Spleen (tissue), 11 donors: Measurements from ENCODE around the gene ALDH4A1. TPM values are rescaled to one million over a fixed set of nuclear protein-coding genes. Genes with fewer than 3 reads are reported as not detected.

ENCODE experiments used
- DNase-seq: peaks from one replicate; pipeline ENCODE4 v3.0.0-alpha.2; 2020
- H3K27ac ChIP-seq, 8 donors: fragments of 200-600 bp; sonication (generic) in 7 of 8; 1 replicate in 4 of 8; 2 replicates in 4 of 8; pipeline versions ENCODE4 v1.5.0 to v1.8.0; 2016 to 2021; ENCODE audit warnings: inconsistent platforms in 4 of 8, mild to moderate bottlenecking in 4 of 8, moderate library complexity in 1 of 8
- H3K27me3 ChIP-seq, 7 donors: fragments of 200-600 bp; sonication (generic) in 6 of 7; replicated peaks in 1 of 7; 1 replicate in 4 of 7; 2 replicates in 3 of 7; pipeline versions ENCODE4 v1.5.0 to v1.8.0; 2016 to 2021; ENCODE audit warnings: inconsistent platforms in 3 of 7, mild to moderate bottlenecking in 1 of 7
- H3K36me3 ChIP-seq, 6 donors: fragments of 200-600 bp; sonication (generic) in 5 of 6; 1 replicate in 4 of 6; 2 replicates in 2 of 6; pipeline versions ENCODE4 v1.5.0 to v1.8.0; 2016 to 2021; ENCODE audit warnings: inconsistent platforms in 2 of 6
- H3K4me1 ChIP-seq, 6 donors: fragments of 200-600 bp; sonication (generic) in 5 of 6; 1 replicate in 3 of 6; 2 replicates in 3 of 6; pipeline versions ENCODE4 v1.5.0 to v1.8.0; 2016 to 2021; ENCODE audit warnings: inconsistent platforms in 3 of 6
- H3K4me3 ChIP-seq, 8 donors: fragments of 200-600 bp; sonication (generic) in 7 of 8; 1 replicate in 4 of 8; 2 replicates in 4 of 8; pipeline versions ENCODE4 v1.5.0 to v1.8.0; 2016 to 2021; ENCODE audit warnings: inconsistent platforms in 4 of 8, mild to moderate bottlenecking in 4 of 8, moderate library complexity in 2 of 8
- H3K9me3 ChIP-seq, 8 donors: fragments of 200-600 bp; sonication (generic) in 7 of 8; 1 replicate in 4 of 8; 2 replicates in 4 of 8; pipeline versions ENCODE4 v1.5.0 to v1.8.0; 2016 to 2021; ENCODE audit warnings: inconsistent platforms in 4 of 8
- CTCF ChIP-seq, 11 experiments: fragments of 200-600 bp in 7 of 11; fragments of 450-650 bp in 4 of 11; sonication (generic) in 4 of 11; IDR thresholded peaks in 8 of 11; conservative IDR thresholded peaks in 3 of 11; 1 replicate in 7 of 11; 2 replicates in 4 of 11; pipeline versions ENCODE4 v1.4.0 to v1.8.0; 2016 to 2021; ENCODE audit warnings: antibody characterized with exemption in 11 of 11, inconsistent platforms in 4 of 11, mild to moderate bottlenecking in 1 of 11
- POLR2A ChIP-seq, 3 donors: fragments of 450-650 bp; IDR thresholded peaks; one replicate each; pipeline ENCODE4 v1.5.1; 2017; ENCODE audit warnings: antibody characterized with exemption in 3 of 3, mild to moderate bottlenecking in 1 of 3
- POLR2AphosphoS5 ChIP-seq, 3 donors: sonication (generic); formaldehyde crosslinking; IDR thresholded peaks; one replicate each; pipeline ENCODE4 v1.5.1; 2017; ENCODE audit warnings: antibody characterized with exemption in 3 of 3
- WGBS, 5 donors: extraction: QIAGEN DNeasy Blood & Tissue Kit in 3 of 5; methylation state at CpG; one replicate each; pipeline versions ENCODE4 v1.1.5 to v1.1.7; 2013 to 2018; 5-methylcytosine and 5-hydroxymethylcytosine counted together
- intact Hi-C: fragments of 100-400 bp; cut with DNase I; formaldehyde crosslinking; loops from one replicate; pipeline ENCODE4 v1.15.0; 2023; ENCODE audit warnings: low total_unique reads
- polyA plus RNA-seq, 3 donors: library from polyadenylated mRNA; stranded (reverse); fragments of 200-250 nt; gene quantifications; one replicate each; pipeline ENCODE4 v1.2.1, GENCODE V29; 2013
- total RNA-seq, 7 donors: library from RNA; depleted of rRNA in 3 of 7; stranded (reverse); fragments of >200 nt in 3 of 7; fragmentation: NEBNext Ultra II Directional in 4 of 7; extraction: Animal tissue kit (Norgen Biotek cat#: 25700) in 4 of 7; gene quantifications; one replicate each; pipeline versions ENCODE4 v1.1.0 to v1.2.1, GENCODE V29; 2016 to 2021
- donor health status: healthy with polysubstance abuse.
- donor health status: DM: no; HTN: no; CAD: no; lungs with moderate emphysema.
- donor health status: DM: no; HTN: no; CAD: no.
- donor health status: Bipolar disorder and iron deficiency.
- donor health status: healthy.
- donor health status: DM: no; HTN: no; CAD: no.
- donor health status: DM: yes; HTN: yes; CAD: no.

Gene ALDH4A1
- total and polyA plus RNA-seq, 10 donors, result 3.5 to 11.2 (median 8.0) TPM

GRCh38 chr1:18938707-18939070, 36.3 kb upstream of the ALDH4A1 start:
- Histone ChIP-seq H3K36me3 (peaks cover 0 to 6% (median 0%) of the 10 kb centered on the region in 6 donors), H3K4me3 (no peak overlapping the region), H3K9me3 (no peaks in the 10 kb centered on the region), H3K27ac (peak overlapping the region in 6 of 8 donors; percentile 7 to 54 (median 30)), H3K4me1 (peaks cover 27 to 99% (median 56%) of the 10 kb centered on the region in 6 donors), H3K27me3 (no peaks in the 10 kb centered on the region)
- TF ChIP-seq POLR2AphosphoS5 (IDR thresholded peaks at IDR 0.05) (peak in 2 of 3 donors; percentile 25 to 33), CTCF (IDR thresholded peaks at IDR 0.05 in 8 of 11, conservative IDR thresholded peaks at IDR 0.05 in 3 of 11) (no peak)
- 42 to 83% (median 65%) methylated on average over 1 to 2 of the region's 2 CpGs for WGBS, 5 donors
- intact Hi-C loops, result no loop called here
- DNase-seq, result peak; percentile 53

DNA sequence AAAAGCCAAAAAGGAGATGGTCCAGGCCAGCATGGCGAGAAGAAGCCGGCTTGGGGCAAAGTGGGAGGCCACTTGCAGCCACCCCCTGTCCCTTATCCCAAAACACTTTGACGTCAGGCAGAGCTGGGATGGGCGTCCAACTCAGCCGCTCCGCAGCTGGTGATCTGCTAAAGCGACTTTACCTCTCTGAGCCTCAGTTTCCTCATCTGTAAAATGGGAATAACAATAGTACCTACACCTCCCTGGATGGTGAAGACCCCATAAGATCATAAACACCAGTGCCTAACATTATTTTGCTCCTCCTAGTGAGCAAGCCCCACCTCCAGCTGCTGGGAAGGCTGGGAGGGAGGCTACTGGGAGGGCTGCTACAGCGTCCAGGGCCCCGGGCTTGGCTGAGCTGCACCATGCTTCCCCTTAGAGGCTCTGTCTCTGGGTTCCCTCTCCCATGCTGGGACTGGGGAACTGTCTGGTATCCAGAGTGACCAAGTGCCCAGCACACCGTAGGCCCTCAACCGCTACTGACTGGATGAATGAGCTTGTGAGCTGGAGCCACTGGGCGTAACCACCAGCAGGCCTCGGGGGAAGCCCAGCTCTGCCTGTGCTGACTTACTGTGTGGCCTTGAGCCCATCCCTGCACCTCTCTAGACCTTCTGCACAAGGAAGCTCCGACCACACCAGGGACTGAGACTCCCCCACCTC, 35.8 kb upstream of the ALDH4A1 start:
- no peak overlapping the region for H3K4me3 ChIP-seq
- peak overlapping the region in 5 of 8 donors; percentile 13 to 54 (median 34) for H3K27ac ChIP-seq
- TF ChIP-seq POLR2A (IDR thresholded peaks at IDR 0.05) (no peak), POLR2AphosphoS5 (IDR thresholded peaks at IDR 0.05) (no peak), CTCF (IDR thresholded peaks at IDR 0.05 in 8 of 11, conservative IDR thresholded peaks at IDR 0.05 in 3 of 11) (no peak)
- WGBS, 5 donors, result 80 to 91% (median 90%) methylated on average over 9 to 14 of the region's 14 CpGs
- no peaks in the 10 kb centered on the region for H3K9me3 ChIP-seq
- no peaks in the 10 kb centered on the region for H3K27me3 ChIP-seq
- intact Hi-C loops, result no loop called here
- peaks cover 27 to 99% (median 59%) of the 10 kb centered on the region in 6 donors for H3K4me1 ChIP-seq
- peaks cover 0 to 1% (median 0%) of the 10 kb centered on the region in 6 donors for H3K36me3 ChIP-seq
- DNase-seq, result peak; percentile 69

GRCh38 chr1:18937539-18937938, 35.2 kb upstream of the ALDH4A1 start:
- no peak for DNase-seq
- TF ChIP-seq POLR2A (IDR thresholded peaks at IDR 0.05), result no peak
- no peak for TF ChIP-seq POLR2AphosphoS5 (IDR thresholded peaks at IDR 0.05)
- TF ChIP-seq CTCF (IDR thresholded peaks at IDR 0.05 in 8 of 11, conservative IDR thresholded peaks at IDR 0.05 in 3 of 11), result no peak
- Histone ChIP-seq H3K9me3 (no peaks in the 10 kb centered on the region), H3K27me3 (no peaks in the 10 kb centered on the region), H3K36me3 (no peaks in the 10 kb centered on the region), H3K4me1 (peaks cover 27 to 99% (median 65%) of the 10 kb centered on the region in 6 donors), H3K27ac (no peak overlapping the region), H3K4me3 (no peak overlapping the region)
- intact Hi-C loops, result no loop called here
- WGBS, 5 donors, result 91 to 97% (median 93%) methylated on average over 5 to 8 of the region's 8 CpGs

- no peak for TF ChIP-seq POLR2A (IDR thresholded peaks at IDR 0.05)
- no peak for TF ChIP-seq POLR2AphosphoS5 (IDR thresholded peaks at IDR 0.05)
- TF ChIP-seq CTCF (IDR thresholded peaks at IDR 0.05 in 8 of 11, conservative IDR thresholded peaks at IDR 0.05 in 3 of 11), result no peak
- Histone ChIP-seq H3K27me3 (no peaks in the 10 kb centered on the region), H3K4me1 (peaks cover 26 to 99% (median 66%) of the 10 kb centered on the region in 6 donors), H3K27ac (peak overlapping the region in 1 of 8 donors; percentile 30), H3K9me3 (no peaks in the 10 kb centered on the region), H3K4me3 (no peak overlapping the region), H3K36me3 (no peaks in the 10 kb centered on the region)
- peak; percentile 61 for DNase-seq
- intact Hi-C loops, result no loop called here
- WGBS, 5 donors, result 85 to 94% (median 89%) methylated on average over 11 of the region's 11 CpGs
Observed at GRCh38 chr1:18936814-18937481, 34.6 kb upstream of the ALDH4A1 start.
